Liver (tissue), 3 donors: Measurements from ENCODE around the gene NYNRIN.

Experiments used
- EGR1 ChIP-seq, 2 donors: IDR thresholded peaks; 2 replicates each; pipeline ENCODE4 v1.6.1; 2016 to 2018; ENCODE audit warnings: antibody characterized with exemption in 2 of 2, low read depth in 2 of 2
- FOXA1 ChIP-seq: IDR thresholded peaks from 2 replicates; pipeline ENCODE4 v1.6.1; 2016; ENCODE audit warnings: antibody characterized with exemption
- GABPA ChIP-seq, 2 donors: IDR thresholded peaks in 1 of 2; conservative IDR thresholded peaks in 1 of 2; 2 replicates each; pipeline ENCODE4 v1.6.1; 2016; ENCODE audit warnings: antibody characterized with exemption in 2 of 2, mild to moderate bottlenecking in 1 of 2, moderate library complexity in 1 of 2
- HNF4G ChIP-seq: IDR thresholded peaks from 2 replicates; pipeline ENCODE4 v1.6.1; 2016; ENCODE audit warnings: antibody characterized with exemption
- JUND ChIP-seq, 2 donors: IDR thresholded peaks; 2 replicates each; pipeline ENCODE4 v1.6.1; 2016; ENCODE audit warnings: antibody characterized with exemption in 2 of 2
- MAX ChIP-seq: IDR thresholded peaks from 2 replicates; pipeline ENCODE4 v1.6.1; 2016; ENCODE audit warnings: antibody characterized with exemption
- RAD21 ChIP-seq, 2 donors: IDR thresholded peaks; 2 replicates each; pipeline ENCODE4 v1.6.1; 2016; ENCODE audit warnings: antibody characterized with exemption in 2 of 2, mild to moderate bottlenecking in 2 of 2
- REST ChIP-seq: IDR thresholded peaks from 2 replicates; pipeline ENCODE4 v1.6.1; 2016; ENCODE audit warnings: antibody characterized with exemption, mild to moderate bottlenecking
- SP1 ChIP-seq: IDR thresholded peaks from 2 replicates; pipeline ENCODE4 v1.6.1; 2018; ENCODE audit warnings: antibody characterized with exemption, mild to moderate bottlenecking
- YY1 ChIP-seq: IDR thresholded peaks from 2 replicates; pipeline ENCODE4 v1.6.1; 2016; ENCODE audit warnings: antibody characterized with exemption, mild to moderate bottlenecking
- TF ChIP-seq, protein P1 (sequence below): fragments of 150-350 bp; IDR thresholded peaks from 2 replicates; pipeline ENCODE4 v1.5.1; 2017; ENCODE audit warnings: improper control_type of control experiment, low read depth, low read length; ENCODE audit not compliant: missing input control
- TF ChIP-seq, protein P2 (sequence below): IDR thresholded peaks from 2 replicates; pipeline ENCODE4 v1.6.1; 2016; ENCODE audit warnings: antibody characterized with exemption
- donor health status: healthy.
- donor health status: healthy.

- TF ChIP-seq, protein P1, sequence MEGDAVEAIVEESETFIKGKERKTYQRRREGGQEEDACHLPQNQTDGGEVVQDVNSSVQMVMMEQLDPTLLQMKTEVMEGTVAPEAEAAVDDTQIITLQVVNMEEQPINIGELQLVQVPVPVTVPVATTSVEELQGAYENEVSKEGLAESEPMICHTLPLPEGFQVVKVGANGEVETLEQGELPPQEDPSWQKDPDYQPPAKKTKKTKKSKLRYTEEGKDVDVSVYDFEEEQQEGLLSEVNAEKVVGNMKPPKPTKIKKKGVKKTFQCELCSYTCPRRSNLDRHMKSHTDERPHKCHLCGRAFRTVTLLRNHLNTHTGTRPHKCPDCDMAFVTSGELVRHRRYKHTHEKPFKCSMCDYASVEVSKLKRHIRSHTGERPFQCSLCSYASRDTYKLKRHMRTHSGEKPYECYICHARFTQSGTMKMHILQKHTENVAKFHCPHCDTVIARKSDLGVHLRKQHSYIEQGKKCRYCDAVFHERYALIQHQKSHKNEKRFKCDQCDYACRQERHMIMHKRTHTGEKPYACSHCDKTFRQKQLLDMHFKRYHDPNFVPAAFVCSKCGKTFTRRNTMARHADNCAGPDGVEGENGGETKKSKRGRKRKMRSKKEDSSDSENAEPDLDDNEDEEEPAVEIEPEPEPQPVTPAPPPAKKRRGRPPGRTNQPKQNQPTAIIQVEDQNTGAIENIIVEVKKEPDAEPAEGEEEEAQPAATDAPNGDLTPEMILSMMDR, result no peak
- TF ChIP-seq JUND (IDR thresholded peaks at IDR 0.05), result no peak
- no peak for TF ChIP-seq YY1
- no peak for TF ChIP-seq GABPA (IDR thresholded peaks at IDR 0.05 in 1 of 2, conservative IDR thresholded peaks at IDR 0.05 in 1 of 2)
- TF ChIP-seq EGR1 (IDR thresholded peaks at IDR 0.05; ENCODE audit: low read depth in 2 of 2), result no peak
- TF ChIP-seq REST, result no peak
- TF ChIP-seq, protein P2, sequence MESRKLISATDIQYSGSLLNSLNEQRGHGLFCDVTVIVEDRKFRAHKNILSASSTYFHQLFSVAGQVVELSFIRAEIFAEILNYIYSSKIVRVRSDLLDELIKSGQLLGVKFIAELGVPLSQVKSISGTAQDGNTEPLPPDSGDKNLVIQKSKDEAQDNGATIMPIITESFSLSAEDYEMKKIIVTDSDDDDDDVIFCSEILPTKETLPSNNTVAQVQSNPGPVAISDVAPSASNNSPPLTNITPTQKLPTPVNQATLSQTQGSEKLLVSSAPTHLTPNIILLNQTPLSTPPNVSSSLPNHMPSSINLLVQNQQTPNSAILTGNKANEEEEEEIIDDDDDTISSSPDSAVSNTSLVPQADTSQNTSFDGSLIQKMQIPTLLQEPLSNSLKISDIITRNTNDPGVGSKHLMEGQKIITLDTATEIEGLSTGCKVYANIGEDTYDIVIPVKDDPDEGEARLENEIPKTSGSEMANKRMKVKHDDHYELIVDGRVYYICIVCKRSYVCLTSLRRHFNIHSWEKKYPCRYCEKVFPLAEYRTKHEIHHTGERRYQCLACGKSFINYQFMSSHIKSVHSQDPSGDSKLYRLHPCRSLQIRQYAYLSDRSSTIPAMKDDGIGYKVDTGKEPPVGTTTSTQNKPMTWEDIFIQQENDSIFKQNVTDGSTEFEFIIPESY, result no peak
- no peak for TF ChIP-seq MAX
- TF ChIP-seq FOXA1, result no peak
- TF ChIP-seq RAD21 (IDR thresholded peaks at IDR 0.05), result no peak
- no peak for TF ChIP-seq HNF4G
- TF ChIP-seq SP1, result no peak
These were observed 10.0 kb downstream of the NYNRIN start for GRCh38 chr14:24408764-24409163.
